ENCODE measurements around the gene FAM98B.

DNA sequence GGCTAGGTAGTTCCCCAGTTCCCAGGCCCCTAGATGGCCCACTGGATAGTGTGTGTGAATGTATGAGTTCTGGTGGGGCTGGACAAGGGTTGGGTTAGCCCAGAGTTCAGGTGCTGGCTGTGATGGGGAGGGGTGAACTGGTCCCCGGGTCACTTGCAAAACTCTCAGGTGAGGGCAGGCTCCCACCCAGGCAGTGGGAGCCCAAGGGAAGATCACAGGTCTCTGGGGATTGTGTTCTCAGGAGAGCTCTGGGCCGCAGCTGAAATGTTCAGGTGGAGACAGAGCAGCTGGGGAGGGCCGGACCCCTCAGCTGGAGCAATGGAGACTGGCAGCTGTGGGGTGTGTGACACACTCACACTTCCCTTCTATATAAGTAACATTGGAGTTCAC lies 12.8 kb upstream of the FAM98B start:
- TF ChIP-seq, protein P1, sequence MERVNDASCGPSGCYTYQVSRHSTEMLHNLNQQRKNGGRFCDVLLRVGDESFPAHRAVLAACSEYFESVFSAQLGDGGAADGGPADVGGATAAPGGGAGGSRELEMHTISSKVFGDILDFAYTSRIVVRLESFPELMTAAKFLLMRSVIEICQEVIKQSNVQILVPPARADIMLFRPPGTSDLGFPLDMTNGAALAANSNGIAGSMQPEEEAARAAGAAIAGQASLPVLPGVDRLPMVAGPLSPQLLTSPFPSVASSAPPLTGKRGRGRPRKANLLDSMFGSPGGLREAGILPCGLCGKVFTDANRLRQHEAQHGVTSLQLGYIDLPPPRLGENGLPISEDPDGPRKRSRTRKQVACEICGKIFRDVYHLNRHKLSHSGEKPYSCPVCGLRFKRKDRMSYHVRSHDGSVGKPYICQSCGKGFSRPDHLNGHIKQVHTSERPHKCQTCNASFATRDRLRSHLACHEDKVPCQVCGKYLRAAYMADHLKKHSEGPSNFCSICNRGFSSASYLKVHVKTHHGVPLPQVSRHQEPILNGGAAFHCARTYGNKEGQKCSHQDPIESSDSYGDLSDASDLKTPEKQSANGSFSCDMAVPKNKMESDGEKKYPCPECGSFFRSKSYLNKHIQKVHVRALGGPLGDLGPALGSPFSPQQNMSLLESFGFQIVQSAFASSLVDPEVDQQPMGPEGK (CRISPR knock-in tag; IDR thresholded peaks at IDR 0.05; ENCODE audit: borderline replicate concordance), result no peak
- no peak for TF ChIP-seq ZFP3 (CRISPR knock-in tag; IDR thresholded peaks at IDR 0.05)
- TF ChIP-seq, protein P2, sequence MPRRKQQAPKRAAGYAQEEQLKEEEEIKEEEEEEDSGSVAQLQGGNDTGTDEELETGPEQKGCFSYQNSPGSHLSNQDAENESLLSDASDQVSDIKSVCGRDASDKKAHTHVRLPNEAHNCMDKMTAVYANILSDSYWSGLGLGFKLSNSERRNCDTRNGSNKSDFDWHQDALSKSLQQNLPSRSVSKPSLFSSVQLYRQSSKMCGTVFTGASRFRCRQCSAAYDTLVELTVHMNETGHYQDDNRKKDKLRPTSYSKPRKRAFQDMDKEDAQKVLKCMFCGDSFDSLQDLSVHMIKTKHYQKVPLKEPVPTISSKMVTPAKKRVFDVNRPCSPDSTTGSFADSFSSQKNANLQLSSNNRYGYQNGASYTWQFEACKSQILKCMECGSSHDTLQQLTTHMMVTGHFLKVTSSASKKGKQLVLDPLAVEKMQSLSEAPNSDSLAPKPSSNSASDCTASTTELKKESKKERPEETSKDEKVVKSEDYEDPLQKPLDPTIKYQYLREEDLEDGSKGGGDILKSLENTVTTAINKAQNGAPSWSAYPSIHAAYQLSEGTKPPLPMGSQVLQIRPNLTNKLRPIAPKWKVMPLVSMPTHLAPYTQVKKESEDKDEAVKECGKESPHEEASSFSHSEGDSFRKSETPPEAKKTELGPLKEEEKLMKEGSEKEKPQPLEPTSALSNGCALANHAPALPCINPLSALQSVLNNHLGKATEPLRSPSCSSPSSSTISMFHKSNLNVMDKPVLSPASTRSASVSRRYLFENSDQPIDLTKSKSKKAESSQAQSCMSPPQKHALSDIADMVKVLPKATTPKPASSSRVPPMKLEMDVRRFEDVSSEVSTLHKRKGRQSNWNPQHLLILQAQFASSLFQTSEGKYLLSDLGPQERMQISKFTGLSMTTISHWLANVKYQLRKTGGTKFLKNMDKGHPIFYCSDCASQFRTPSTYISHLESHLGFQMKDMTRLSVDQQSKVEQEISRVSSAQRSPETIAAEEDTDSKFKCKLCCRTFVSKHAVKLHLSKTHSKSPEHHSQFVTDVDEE (CRISPR knock-in tag; IDR thresholded peaks at IDR 0.05), result no peak
